ENCODE measurements around the gene ZIC4.

The ZIC4 gene

DNA sequence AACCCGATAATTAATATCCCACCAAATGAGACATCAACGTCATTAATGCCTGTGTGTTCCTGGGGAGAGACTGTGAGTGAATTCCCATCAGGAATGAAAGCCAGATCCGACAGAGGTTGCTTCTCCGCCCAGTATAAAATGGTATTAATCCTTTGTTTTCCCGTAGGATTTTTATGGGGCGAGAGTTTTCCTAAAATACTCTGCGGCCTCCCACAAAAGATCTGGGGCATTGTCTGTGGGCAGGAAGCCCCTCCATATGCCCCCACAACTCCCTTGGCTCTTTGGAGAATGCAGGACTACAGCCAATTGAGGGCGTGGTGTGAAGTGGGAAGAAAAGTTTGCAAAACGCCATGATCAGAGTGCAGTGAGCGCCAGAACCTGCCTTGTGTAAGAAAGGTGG, 26.7 kb downstream of the ZIC4 start:
- H3K4me3 ChIP-seq (ENCODE audit: low read length in 2 of 2): no peak overlapping the region
- peaks cover 73 to 90% of the 10 kb centered on the region in 2 donors for H3K27me3 ChIP-seq (ENCODE audit: control insufficient read depth in 1 of 2, insufficient read depth in 2 of 2, low read length in 2 of 2)
- no peaks in the 10 kb centered on the region for H3K4me1 ChIP-seq (ENCODE audit: control insufficient read depth, insufficient read depth, low read length)
- no peaks in the 10 kb centered on the region for H3K36me3 ChIP-seq (ENCODE audit: control insufficient read depth in 2 of 2, insufficient read depth in 2 of 2, low read length in 2 of 2)
- H3K9ac ChIP-seq (ENCODE audit: low read length in 2 of 2): no peak overlapping the region
- H3K27ac ChIP-seq (ENCODE audit: low read length): no peak overlapping the region
- H3K9me3 ChIP-seq (ENCODE audit: control insufficient read depth in 2 of 2, low read length in 2 of 2): peaks cover 0 to 6% of the 10 kb centered on the region in 2 donors

DNA sequence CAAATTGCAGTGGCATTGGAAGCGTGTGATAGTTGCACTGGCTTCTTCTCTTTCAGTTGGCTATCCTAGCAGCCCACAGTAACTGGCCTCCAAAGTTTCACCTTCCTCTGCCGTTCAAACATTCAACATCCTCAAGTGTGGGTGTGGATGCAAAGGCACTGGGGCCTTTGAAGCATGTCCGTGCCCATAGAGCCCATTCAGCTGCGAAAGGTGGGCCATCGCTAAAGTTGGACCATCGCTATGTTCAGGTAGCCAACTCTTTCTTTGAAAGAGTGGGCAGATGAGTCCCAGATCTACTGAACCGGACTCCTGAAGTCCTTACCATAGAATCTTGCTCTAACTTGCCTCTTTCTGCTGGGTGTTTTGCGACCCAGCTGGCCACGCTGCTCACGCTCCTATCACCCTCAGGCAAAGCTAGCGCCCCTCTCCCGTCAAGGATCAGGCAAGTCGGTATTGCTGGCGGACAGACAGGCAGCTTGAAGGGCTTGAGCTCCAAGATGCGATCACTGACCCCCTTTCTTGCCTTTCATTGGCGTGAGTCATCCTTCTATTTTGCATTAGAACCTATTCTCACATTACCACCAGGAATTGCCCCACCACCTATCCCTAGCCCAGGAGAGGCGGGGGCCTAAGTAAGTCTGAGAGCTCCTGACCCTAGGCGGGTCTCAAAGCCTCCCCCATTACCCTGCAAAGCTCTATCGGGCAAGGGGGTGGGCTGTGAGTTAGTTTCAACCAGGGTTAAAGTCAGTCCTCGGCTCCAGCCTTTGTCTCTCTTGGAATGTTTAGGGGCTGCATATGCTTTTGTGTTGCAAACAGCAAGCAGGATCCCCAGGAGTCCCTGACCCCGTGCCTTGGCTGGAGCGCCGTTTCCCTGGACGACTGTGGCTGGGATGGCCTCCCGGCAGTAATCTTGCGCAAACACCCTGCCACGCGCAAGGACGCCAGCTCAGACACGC, 28.7 kb downstream of the ZIC4 start:
- no peak overlapping the region for H3K9ac ChIP-seq (ENCODE audit: low read length in 2 of 2)
- H3K4me3 ChIP-seq (ENCODE audit: low read length in 2 of 2): no peak overlapping the region
- no peak overlapping the region for H3K27ac ChIP-seq (ENCODE audit: low read length)
- H3K36me3 ChIP-seq (ENCODE audit: control insufficient read depth in 2 of 2, insufficient read depth in 2 of 2, low read length in 2 of 2): no peaks in the 10 kb centered on the region
- H3K27me3 ChIP-seq (ENCODE audit: control insufficient read depth in 1 of 2, insufficient read depth in 2 of 2, low read length in 2 of 2): peaks cover 64 to 85% of the 10 kb centered on the region in 2 donors
- H3K4me1 ChIP-seq (ENCODE audit: control insufficient read depth, insufficient read depth, low read length): no peaks in the 10 kb centered on the region
- H3K9me3 ChIP-seq (ENCODE audit: control insufficient read depth in 2 of 2, low read length in 2 of 2): peaks cover 0 to 8% of the 10 kb centered on the region in 2 donors

DNA sequence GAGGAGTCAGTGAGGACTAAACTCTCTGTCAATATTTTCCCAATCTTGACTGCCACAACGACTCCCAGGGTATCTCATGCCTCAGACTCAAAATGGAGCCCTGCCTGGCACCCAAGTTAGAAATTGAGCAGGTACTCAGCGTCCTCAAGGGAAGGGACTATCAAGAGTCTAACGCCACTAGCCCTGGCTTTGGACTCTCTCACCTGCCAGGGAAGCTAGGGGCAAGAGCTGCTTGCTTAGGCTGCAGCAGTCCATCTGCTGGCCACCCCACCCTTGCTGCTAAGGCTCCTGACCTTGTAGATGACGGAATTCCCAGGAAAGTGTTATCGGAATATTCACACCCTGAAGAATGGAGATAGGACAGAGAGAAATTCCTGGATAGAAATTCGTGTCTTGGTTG, 33.0 kb downstream of the ZIC4 start:
- no peak overlapping the region for H3K9ac ChIP-seq (ENCODE audit: low read length in 2 of 2)
- no peak overlapping the region for H3K4me3 ChIP-seq (ENCODE audit: low read length in 2 of 2)
- H3K36me3 ChIP-seq (ENCODE audit: control insufficient read depth in 2 of 2, insufficient read depth in 2 of 2, low read length in 2 of 2): no peaks in the 10 kb centered on the region
- peaks cover 0 to 8% of the 10 kb centered on the region in 2 donors for H3K9me3 ChIP-seq (ENCODE audit: control insufficient read depth in 2 of 2, low read length in 2 of 2)
- H3K27ac ChIP-seq (ENCODE audit: low read length): no peak overlapping the region
- H3K4me1 ChIP-seq (ENCODE audit: control insufficient read depth, insufficient read depth, low read length): no peaks in the 10 kb centered on the region
- H3K27me3 ChIP-seq (ENCODE audit: control insufficient read depth in 1 of 2, insufficient read depth in 2 of 2, low read length in 2 of 2): peaks cover 66 to 89% of the 10 kb centered on the region in 2 donors

DNA sequence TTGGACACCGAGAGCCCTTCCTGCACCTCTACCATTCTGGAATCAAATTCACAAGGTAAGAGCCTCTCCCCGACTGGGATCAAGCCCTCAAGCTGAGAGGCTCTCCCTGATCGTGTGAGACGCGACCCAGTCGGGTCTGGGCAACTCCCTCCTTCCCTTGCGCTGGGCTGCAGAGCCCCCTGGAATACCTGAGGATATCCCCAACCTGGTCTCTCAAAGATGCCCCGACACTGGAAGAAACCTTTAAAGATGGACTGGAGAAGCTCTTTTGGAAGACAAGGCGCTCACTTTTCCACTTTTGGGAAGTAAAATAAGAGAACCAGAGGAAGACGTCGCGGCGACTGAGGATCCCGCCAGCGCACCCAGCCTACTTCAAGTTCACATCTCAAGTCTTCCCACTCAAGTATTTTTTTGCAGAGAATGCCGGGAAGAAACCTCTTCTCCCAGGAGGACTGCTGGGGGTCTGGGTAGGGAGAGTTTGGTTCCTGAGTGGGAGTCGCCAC, 33.8 kb downstream of the ZIC4 start:
- peaks cover 64 to 89% of the 10 kb centered on the region in 2 donors for H3K27me3 ChIP-seq (ENCODE audit: control insufficient read depth in 1 of 2, insufficient read depth in 2 of 2, low read length in 2 of 2)
- H3K4me3 ChIP-seq (ENCODE audit: low read length in 2 of 2): no peak overlapping the region
- peaks cover 0 to 8% of the 10 kb centered on the region in 2 donors for H3K9me3 ChIP-seq (ENCODE audit: control insufficient read depth in 2 of 2, low read length in 2 of 2)
- H3K4me1 ChIP-seq (ENCODE audit: control insufficient read depth, insufficient read depth, low read length): no peaks in the 10 kb centered on the region
- H3K9ac ChIP-seq (ENCODE audit: low read length in 2 of 2): no peak overlapping the region
- no peak overlapping the region for H3K27ac ChIP-seq (ENCODE audit: low read length)
- H3K36me3 ChIP-seq (ENCODE audit: control insufficient read depth in 2 of 2, insufficient read depth in 2 of 2, low read length in 2 of 2): no peaks in the 10 kb centered on the region

DNA sequence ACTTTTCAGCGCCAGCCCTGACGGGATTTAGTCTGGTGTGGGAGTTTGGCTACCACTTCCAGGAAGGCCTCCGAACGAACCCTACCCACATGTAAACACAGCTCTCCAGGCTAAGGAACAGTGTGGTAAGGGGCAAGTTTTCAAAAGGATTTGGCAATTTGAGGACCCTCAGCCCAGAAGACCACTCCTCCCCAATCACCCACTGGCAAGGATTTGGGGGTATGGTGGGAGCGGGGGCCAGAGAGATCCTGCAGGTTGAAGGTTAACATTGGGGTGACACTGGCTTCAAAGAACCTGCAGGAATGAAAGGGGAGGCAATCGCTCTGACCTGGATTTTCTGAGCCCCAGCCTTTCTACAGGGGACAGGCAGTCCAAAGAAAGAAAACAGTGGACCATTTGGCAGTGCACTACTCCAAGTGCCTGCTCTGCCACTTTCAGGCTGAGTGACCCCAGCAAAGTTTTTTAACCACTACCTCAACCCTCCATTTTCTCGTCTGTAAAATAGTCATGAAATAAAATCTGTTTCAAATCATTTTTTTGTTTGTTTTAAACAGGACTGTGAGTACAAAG, 34.5 kb downstream of the ZIC4 start:
- Histone ChIP-seq H3K9ac (ENCODE audit: low read length in 2 of 2) (no peak overlapping the region), H3K4me1 (ENCODE audit: control insufficient read depth, insufficient read depth, low read length) (no peaks in the 10 kb centered on the region), H3K27ac (ENCODE audit: low read length) (no peak overlapping the region), H3K9me3 (ENCODE audit: control insufficient read depth in 2 of 2, low read length in 2 of 2) (peaks cover 0 to 8% of the 10 kb centered on the region in 2 donors), H3K36me3 (ENCODE audit: control insufficient read depth in 2 of 2, insufficient read depth in 2 of 2, low read length in 2 of 2) (no peaks in the 10 kb centered on the region), H3K27me3 (ENCODE audit: control insufficient read depth in 1 of 2, insufficient read depth in 2 of 2, low read length in 2 of 2) (peaks cover 59 to 87% of the 10 kb centered on the region in 2 donors), H3K4me3 (ENCODE audit: low read length in 2 of 2) (no peak overlapping the region)

DNA sequence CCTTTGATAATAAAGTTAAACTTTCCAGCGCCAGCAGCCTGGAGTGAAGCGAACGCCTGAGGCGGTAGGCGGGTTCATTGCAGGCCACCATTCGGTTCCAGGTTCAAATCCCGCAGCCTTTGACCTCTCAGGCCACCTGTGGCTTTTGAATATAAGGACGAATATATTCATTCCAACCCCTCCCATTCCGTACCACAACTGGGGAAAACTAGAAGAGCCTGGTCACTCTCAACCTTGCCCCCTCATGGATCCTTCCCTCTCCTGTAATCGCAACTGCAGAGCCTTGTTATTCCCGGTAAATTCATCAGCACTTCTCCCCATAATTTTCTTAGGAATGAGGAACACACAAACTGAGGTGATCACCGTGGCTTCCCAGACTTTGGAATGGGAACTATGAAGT, 35.2 kb downstream of the ZIC4 start:
- no peak overlapping the region for H3K27ac ChIP-seq (ENCODE audit: low read length)
- no peak overlapping the region for H3K9ac ChIP-seq (ENCODE audit: low read length in 2 of 2)
- peaks cover 59 to 86% of the 10 kb centered on the region in 2 donors for H3K27me3 ChIP-seq (ENCODE audit: control insufficient read depth in 1 of 2, insufficient read depth in 2 of 2, low read length in 2 of 2)
- no peaks in the 10 kb centered on the region for H3K4me1 ChIP-seq (ENCODE audit: control insufficient read depth, insufficient read depth, low read length)
- H3K9me3 ChIP-seq (ENCODE audit: control insufficient read depth in 2 of 2, low read length in 2 of 2): peaks cover 0 to 8% of the 10 kb centered on the region in 2 donors
- no peak overlapping the region for H3K4me3 ChIP-seq (ENCODE audit: low read length in 2 of 2)
- H3K36me3 ChIP-seq (ENCODE audit: control insufficient read depth in 2 of 2, insufficient read depth in 2 of 2, low read length in 2 of 2): no peaks in the 10 kb centered on the region

DNA sequence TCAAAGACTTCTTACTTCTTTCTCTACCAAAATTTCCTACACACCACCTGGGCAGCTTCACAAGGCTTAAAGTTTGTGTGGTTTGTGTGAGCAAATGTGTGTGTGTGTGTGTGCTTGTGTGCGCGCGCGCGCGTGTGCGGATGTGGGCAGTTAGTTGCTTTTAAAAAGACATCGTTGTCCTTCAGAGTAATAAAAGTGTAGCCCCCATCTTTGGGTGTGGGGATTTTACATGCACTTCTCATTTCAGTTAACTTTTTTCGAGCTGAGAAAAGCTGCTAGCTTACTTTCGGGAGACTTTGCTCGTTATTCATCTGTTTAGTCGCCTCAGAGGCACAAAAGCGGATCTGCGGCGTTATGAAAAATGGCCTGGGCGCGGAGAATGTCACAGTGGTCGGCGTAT, 36.0 kb downstream of the ZIC4 start:
- Histone ChIP-seq H3K27me3 (ENCODE audit: control insufficient read depth in 1 of 2, insufficient read depth in 2 of 2, low read length in 2 of 2) (peaks cover 63 to 85% of the 10 kb centered on the region in 2 donors), H3K9me3 (ENCODE audit: control insufficient read depth in 2 of 2, low read length in 2 of 2) (peaks cover 0 to 9% of the 10 kb centered on the region in 2 donors), H3K4me1 (ENCODE audit: control insufficient read depth, insufficient read depth, low read length) (no peaks in the 10 kb centered on the region), H3K4me3 (ENCODE audit: low read length in 2 of 2) (no peak overlapping the region), H3K27ac (ENCODE audit: low read length) (no peak overlapping the region), H3K9ac (ENCODE audit: low read length in 2 of 2) (no peak overlapping the region), H3K36me3 (ENCODE audit: control insufficient read depth in 2 of 2, insufficient read depth in 2 of 2, low read length in 2 of 2) (no peaks in the 10 kb centered on the region)

DNA sequence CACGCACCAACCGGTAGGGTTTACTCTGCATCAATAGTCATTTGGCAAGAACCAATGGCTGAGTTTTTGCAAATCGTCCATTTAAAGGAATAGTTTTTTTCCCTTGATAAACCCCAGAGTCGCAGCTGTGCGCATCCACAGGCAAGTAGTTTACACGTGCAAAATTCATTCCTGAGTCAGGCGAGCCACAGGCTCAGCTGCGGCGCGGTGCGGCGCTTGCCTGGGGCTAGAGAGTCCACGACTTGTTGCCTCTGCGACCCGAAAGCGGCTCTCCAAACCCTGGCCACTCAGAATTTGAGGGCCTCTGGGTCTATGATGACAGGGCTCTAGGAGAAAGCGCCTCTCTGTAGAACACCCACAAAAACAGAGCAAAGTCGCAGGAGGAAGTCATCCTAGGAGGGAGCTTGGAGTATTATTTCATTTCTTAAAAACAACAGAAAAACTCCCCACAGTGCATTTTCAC, 36.7 kb downstream of the ZIC4 start:
- no peak overlapping the region for H3K27ac ChIP-seq (ENCODE audit: low read length)
- no peak overlapping the region for H3K9ac ChIP-seq (ENCODE audit: low read length in 2 of 2)
- peaks cover 0 to 10% of the 10 kb centered on the region in 2 donors for H3K9me3 ChIP-seq (ENCODE audit: control insufficient read depth in 2 of 2, low read length in 2 of 2)
- H3K4me1 ChIP-seq (ENCODE audit: control insufficient read depth, insufficient read depth, low read length): no peaks in the 10 kb centered on the region
- no peaks in the 10 kb centered on the region for H3K36me3 ChIP-seq (ENCODE audit: control insufficient read depth in 2 of 2, insufficient read depth in 2 of 2, low read length in 2 of 2)
- peaks cover 60 to 82% of the 10 kb centered on the region in 2 donors for H3K27me3 ChIP-seq (ENCODE audit: control insufficient read depth in 1 of 2, insufficient read depth in 2 of 2, low read length in 2 of 2)
- H3K4me3 ChIP-seq (ENCODE audit: low read length in 2 of 2): no peak overlapping the region

DNA sequence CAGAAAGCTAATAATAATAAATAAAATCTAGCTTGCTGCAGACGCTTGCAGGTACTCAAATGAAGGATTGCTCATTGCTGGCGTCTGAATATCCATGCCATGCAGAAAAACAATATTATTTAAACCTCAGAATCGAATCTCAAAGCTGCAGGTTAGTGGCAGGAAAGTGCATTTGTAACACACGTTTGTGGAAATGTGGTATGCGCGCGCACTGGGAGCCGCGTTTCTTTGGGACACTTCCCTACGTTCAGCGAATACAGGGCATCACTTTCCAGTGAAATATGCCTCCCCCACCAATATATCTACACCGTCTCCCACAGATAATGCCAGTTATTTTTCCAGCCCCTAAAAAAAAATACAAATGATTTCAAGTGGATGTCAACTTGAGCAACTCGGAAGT, 37.1 kb downstream of the ZIC4 start:
- Histone ChIP-seq H3K27ac (ENCODE audit: low read length) (no peak overlapping the region), H3K4me3 (ENCODE audit: low read length in 2 of 2) (no peak overlapping the region), H3K36me3 (ENCODE audit: control insufficient read depth in 2 of 2, insufficient read depth in 2 of 2, low read length in 2 of 2) (no peaks in the 10 kb centered on the region), H3K4me1 (ENCODE audit: control insufficient read depth, insufficient read depth, low read length) (no peaks in the 10 kb centered on the region), H3K9ac (ENCODE audit: low read length in 2 of 2) (no peak overlapping the region), H3K27me3 (ENCODE audit: control insufficient read depth in 1 of 2, insufficient read depth in 2 of 2, low read length in 2 of 2) (peaks cover 65 to 81% of the 10 kb centered on the region in 2 donors), H3K9me3 (ENCODE audit: control insufficient read depth in 2 of 2, low read length in 2 of 2) (peaks cover 0 to 10% of the 10 kb centered on the region in 2 donors)

DNA sequence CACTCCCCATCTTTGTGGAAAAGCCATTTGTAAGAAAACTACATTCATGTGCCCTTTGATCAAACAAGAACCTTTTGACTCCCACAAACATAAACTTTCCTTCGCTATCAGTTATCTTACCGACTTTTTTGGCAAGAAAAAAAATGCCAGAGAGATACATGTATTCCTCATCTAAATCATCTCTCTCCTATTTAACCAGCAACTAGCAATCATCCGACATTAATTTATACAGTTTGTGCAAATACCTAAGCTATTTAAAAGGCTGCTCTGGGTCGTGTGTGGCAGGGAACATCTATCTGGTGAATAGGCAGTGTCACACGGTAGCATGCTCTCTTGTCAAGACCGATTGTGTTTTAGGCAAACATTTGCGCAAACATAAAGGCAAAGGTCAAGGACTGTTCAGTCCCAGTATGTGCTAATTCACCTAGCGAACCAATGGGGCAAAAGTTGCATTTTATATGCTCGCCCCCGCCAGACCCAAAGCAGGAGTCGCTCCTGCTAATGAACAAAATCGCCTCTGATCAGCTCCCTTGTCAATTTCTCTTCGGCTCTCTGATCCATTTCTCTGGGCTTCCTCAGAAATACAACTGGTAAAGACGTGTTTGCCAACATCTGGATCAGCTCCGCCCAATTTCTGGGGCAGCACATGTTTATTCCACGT, 37.7 kb downstream of the ZIC4 start:
- H3K27me3 ChIP-seq (ENCODE audit: control insufficient read depth in 1 of 2, insufficient read depth in 2 of 2, low read length in 2 of 2): peaks cover 64 to 77% of the 10 kb centered on the region in 2 donors
- H3K4me1 ChIP-seq (ENCODE audit: control insufficient read depth, insufficient read depth, low read length): no peaks in the 10 kb centered on the region
- no peak overlapping the region for H3K27ac ChIP-seq (ENCODE audit: low read length)
- no peak overlapping the region for H3K9ac ChIP-seq (ENCODE audit: low read length in 2 of 2)
- H3K36me3 ChIP-seq (ENCODE audit: control insufficient read depth in 2 of 2, insufficient read depth in 2 of 2, low read length in 2 of 2): no peaks in the 10 kb centered on the region
- H3K9me3 ChIP-seq (ENCODE audit: control insufficient read depth in 2 of 2, low read length in 2 of 2): peaks cover 0 to 6% of the 10 kb centered on the region in 2 donors
- no peak overlapping the region for H3K4me3 ChIP-seq (ENCODE audit: low read length in 2 of 2)

Measured in stomach smooth muscle (tissue), 2 donors.